ENCODE data around the gene TFE3. TPM values are rescaled to one million over a fixed set of nuclear protein-coding genes. Genes with fewer than 3 reads are reported as not detected.
A peak's percentile ranks its signal among the peaks of the same experiment; 100 is the strongest.

The TFE3 gene
- 141 TPM for total RNA-seq

- peaks cover 8 to 10% of the 10 kb centered on the region in 2 donors for H3K36me3 ChIP-seq
- intact Hi-C loops (cut with DNase I) = loop anchor here (1.0 to 5.0 kb wide), 9 partner anchors 10 to 241 kb away; partner anchors contain the start of genes GRIPAP1, HDAC6, PIM2 and PQBP1
- no peaks in the 10 kb centered on the region for H3K27me3 ChIP-seq
- peak within 1 kb of the TSS; percentile 68 to 73 for H3K4me3 ChIP-seq
- H3K27ac ChIP-seq = peak within 1 kb of the TSS; percentile 95 to 98
- H3K4me1 ChIP-seq = peaks cover 0 to 3% of the 10 kb centered on the region in 2 donors
- H3K9me3 ChIP-seq = no peaks in the 10 kb centered on the region
- peak; percentile 34 to 62 (median 36) for TF ChIP-seq CTCF (IDR thresholded peaks at IDR 0.05)
- DNase-seq (ENCODE audit: low spot score in 2 of 2) = peak; percentile 98 to 99
These were observed at the start of gene TFE3 for GRCh38 chrX:49043220-49043986. Gene TFE3, minus strand, starts transcription at chrX:49043357. Its CDS starts 131 bp downstream, at chrX:49043226.

GRCh38 chrX:49089553-49089952, 46.4 kb upstream of the TFE3 start:
- Histone ChIP-seq H3K36me3 (no peaks in the 10 kb centered on the region), H3K9me3 (no peaks in the 10 kb centered on the region), H3K27me3 (no peaks in the 10 kb centered on the region), H3K27ac (no peak overlapping the region), H3K4me3 (no peak overlapping the region), H3K4me1 (no peaks in the 10 kb centered on the region)
- DNase-seq (ENCODE audit: low spot score in 2 of 2) = no peak
- TF ChIP-seq CTCF (IDR thresholded peaks at IDR 0.05) = no peak
- intact Hi-C loops (cut with DNase I) = no loop called here

- Histone ChIP-seq H3K9me3 (no peaks in the 10 kb centered on the region), H3K4me3 (no peak overlapping the region), H3K27ac (no peak overlapping the region), H3K27me3 (no peaks in the 10 kb centered on the region), H3K4me1 (peaks cover 0 to 2% of the 10 kb centered on the region in 2 donors), H3K36me3 (peaks cover 3 to 5% of the 10 kb centered on the region in 2 donors)
- intact Hi-C loops (cut with DNase I) = no loop called here
- TF ChIP-seq CTCF (IDR thresholded peaks at IDR 0.05) = no peak
- DNase-seq (ENCODE audit: low spot score in 2 of 2) = no peak
These were observed 39.2 kb upstream of the TFE3 start for GRCh38 chrX:49082271-49082871.

GRCh38 chrX:49079489-49080428, 36.6 kb upstream of the TFE3 start, which contains the start of gene WDR45:
Gene WDR45, minus strand, starts transcription at chrX:49079887. Its CDS starts 1,792 bp downstream, at chrX:49078095.
- H3K27me3 ChIP-seq = no peaks in the 10 kb centered on the region
- peaks cover 6 to 13% of the 10 kb centered on the region in 2 donors for H3K36me3 ChIP-seq
- H3K27ac ChIP-seq = peak within 1 kb of the TSS; percentile 92 to 95
- H3K4me1 ChIP-seq = peaks cover 0 to 2% of the 10 kb centered on the region in 2 donors
- no peak for TF ChIP-seq CTCF (IDR thresholded peaks at IDR 0.05)
- peak within 1 kb of the TSS; percentile 64 to 78 for H3K4me3 ChIP-seq
- intact Hi-C loops (cut with DNase I) = loop anchor here (1.0 kb wide), 2 partner anchors 22 to 39 kb away; no protein-coding TSS in a partner anchor
- DNase-seq (ENCODE audit: low spot score in 2 of 2) = peak in 1 of 2 donors; percentile 88
- no peaks in the 10 kb centered on the region for H3K9me3 ChIP-seq

- Histone ChIP-seq H3K27me3 (no peaks in the 10 kb centered on the region), H3K4me3 (no peak overlapping the region), H3K9me3 (no peaks in the 10 kb centered on the region), H3K27ac (no peak overlapping the region), H3K36me3 (peaks cover 6 to 13% of the 10 kb centered on the region in 2 donors), H3K4me1 (peaks cover 0 to 2% of the 10 kb centered on the region in 2 donors)
- no peak for TF ChIP-seq CTCF (IDR thresholded peaks at IDR 0.05)
- DNase-seq (ENCODE audit: low spot score in 2 of 2) = no peak
- intact Hi-C loops (cut with DNase I) = no loop called here
These were observed 34.8 kb upstream of the TFE3 start for GRCh38 chrX:49077941-49078340.
